A673 (cell line): Measurements from ENCODE around the gene ASPRV1. TPM values are rescaled to one million over a fixed set of nuclear protein-coding genes. Genes with fewer than 3 reads are reported as not detected.

Source experiments
- BruUV-seq: library from RNA; stranded (reverse); fragments of 400-500 nt; replicated peaks from 2 replicates; lab custom pipeline; 2021; lab: Mats Ljungman, UMichigan
- CTCF ChIA-PET: fragments of 300-600 bp; sonication (Branson Sonifier 250); formaldehyde crosslinking; loops from one replicate; lab custom pipeline; 2022; ENCODE audit warnings: antibody characterized with exemption; lab: Charles Lee
- POLR2A ChIA-PET: fragments of 300-600 bp; sonication (Branson Sonifier 250); formaldehyde crosslinking; loops from one replicate; lab custom pipeline; 2022; ENCODE audit warnings: antibody characterized with exemption; ENCODE audit not compliant: low non-redundant PET; lab: Charles Lee
- DNase-seq: peaks from one replicate; pipeline ENCODE4 v3.0.0-alpha.2; 2015; ENCODE audit warnings: low spot score
- H3K27ac ChIP-seq: fragments of 200-600 bp; sonication (generic); 2 replicates; pipeline ENCODE4 v1.5.1; 2016; ENCODE audit warnings: mixed run types, low read depth, mild to moderate bottlenecking, mixed read lengths, antibody characterized with exemption, low read length; ENCODE audit not compliant: poor library complexity, severe bottlenecking
- H3K27me3 ChIP-seq: fragments of 200-600 bp; sonication (generic); replicated peaks from 2 replicates; pipeline ENCODE4 v1.6.1; 2017; ENCODE audit warnings: mixed run types, low read depth, mild to moderate bottlenecking, mixed read lengths, antibody characterized with exemption, low read length; ENCODE audit not compliant: insufficient read depth, poor library complexity
- H3K36me3 ChIP-seq: fragments of 200-600 bp; sonication (generic); 2 replicates; pipeline ENCODE4 v1.6.1; 2016; ENCODE audit warnings: mixed run types, mild to moderate bottlenecking, mixed read lengths, antibody characterized with exemption, low read length; ENCODE audit not compliant: insufficient read depth, poor library complexity, severe bottlenecking
- H3K4me1 ChIP-seq: fragments of 200-600 bp; sonication (generic); 2 replicates; pipeline ENCODE4 v1.6.1; 2017; ENCODE audit warnings: mixed run types, mild to moderate bottlenecking, mixed read lengths, antibody characterized with exemption, low read length; ENCODE audit not compliant: insufficient read depth, poor library complexity, severe bottlenecking
- H3K4me3 ChIP-seq: fragments of 200-600 bp; sonication (generic); 2 replicates; pipeline ENCODE4 v1.5.1; 2016; ENCODE audit warnings: low read depth, mixed run types, mild to moderate bottlenecking, mixed read lengths, low read length; ENCODE audit not compliant: poor library complexity, severe bottlenecking
- H3K9me3 ChIP-seq: fragments of 200-600 bp; sonication (generic); 2 replicates; pipeline ENCODE4 v1.6.1; 2016; ENCODE audit warnings: mixed run types, low read depth, mild to moderate bottlenecking, mixed read lengths, antibody characterized with exemption, low read length; ENCODE audit not compliant: poor library complexity, severe bottlenecking
- CTCF ChIP-seq: fragments of 300-800, 200-600 bp; sonication (generic); conservative IDR thresholded peaks from 2 replicates; pipeline ENCODE4 v1.5.1; 2017; ENCODE audit warnings: low read depth, mild to moderate bottlenecking, antibody characterized with exemption, low read length, moderate library complexity, mixed read lengths
- EZH2 ChIP-seq: fragments of 200-600 bp; sonication (generic); IDR thresholded peaks from 2 replicates; pipeline ENCODE4 v1.6.1; 2017; ENCODE audit warnings: borderline replicate concordance, low read depth, mild to moderate bottlenecking, mixed read lengths, antibody characterized with exemption, low read length; ENCODE audit not compliant: poor library complexity, severe bottlenecking
- intact Hi-C: fragments of 100-400 bp; cut with micrococcal nuclease; formaldehyde crosslinking; loops from one replicate; pipeline ENCODE4 v1.10.0; 2022; ENCODE audit not compliant: unreplicated experiment
- total RNA-seq: library from RNA; stranded (reverse); gene quantifications from 2 replicates; pipeline ENCODE4 v1.2.3, GENCODE V29; 2021

ASPRV1 gene
- total RNA-seq, 1 experiment from 2014 or later: 0.73 TPM

GRCh38 chr2:69965756-69966445 lies 4.5 kb upstream of the ASPRV1 start:
- Histone ChIP-seq H3K9me3 (no peaks in the 10 kb centered on the region), H3K27ac (no peak overlapping the region), H3K4me1 (no peaks in the 10 kb centered on the region), H3K36me3 (no peaks in the 10 kb centered on the region), H3K4me3 (no peak overlapping the region), H3K27me3 (no peaks in the 10 kb centered on the region)
- BruUV-seq: no TSS peak
- intact Hi-C loops: no loop called here
- POLR2A ChIA-PET: no interaction called here
- CTCF ChIA-PET: no interaction called here
- no peak for DNase-seq
- TF ChIP-seq CTCF (no peak), EZH2 (no peak)

GRCh38 chr2:69964353-69964841 lies 3.0 kb upstream of the ASPRV1 start:
- TF ChIP-seq EZH2 (no peak), CTCF (no peak)
- BruUV-seq: no TSS peak
- ChIA-PET CTCF (no interaction called here), POLR2A (interaction anchor here (0.6 kb wide), 1 partner anchor 474 kb away, joined by 3 read pairs; no protein-coding TSS in a partner anchor)
- no peak for DNase-seq
- Histone ChIP-seq H3K27ac (no peak overlapping the region), H3K36me3 (no peaks in the 10 kb centered on the region), H3K27me3 (no peaks in the 10 kb centered on the region), H3K9me3 (no peaks in the 10 kb centered on the region), H3K4me1 (no peaks in the 10 kb centered on the region), H3K4me3 (no peak overlapping the region)
- intact Hi-C loops: no loop called here

- intact Hi-C loops: no loop called here
- CTCF ChIA-PET: no interaction called here
- no peaks in the 10 kb centered on the region for H3K36me3 ChIP-seq
- no peak overlapping the region for H3K27ac ChIP-seq
- no peaks in the 10 kb centered on the region for H3K4me1 ChIP-seq
- POLR2A ChIA-PET: no interaction called here
- H3K4me3 ChIP-seq: no peak overlapping the region
- no peaks in the 10 kb centered on the region for H3K9me3 ChIP-seq
- TF ChIP-seq EZH2 (no peak), CTCF (no peak)
- no TSS peak for BruUV-seq
- no peak for DNase-seq
- H3K27me3 ChIP-seq: no peaks in the 10 kb centered on the region
Measured at GRCh38 chr2:69962986-69963730, 1.7 kb upstream of the ASPRV1 start.
